Gastrocnemius medialis (tissue), 4 donors: ENCODE measurements around the gene ERC1. TPM values are rescaled to one million over a fixed set of nuclear protein-coding genes. Genes with fewer than 3 reads are reported as not detected.

ENCODE experiments used
- ATAC-seq, 2 donors: fragments of 150-250 bp; one replicate each; pipeline ENCODE4 v1.9.1; 2016
- DNase-seq, 2 donors: peaks; one replicate each; pipeline ENCODE4 v3.0.0-alpha.2; 2019
- H3K27ac ChIP-seq, 4 donors: fragments of 200-600 bp; sonication (generic); 1 replicate in 1 of 4; 2 replicates in 3 of 4; pipeline ENCODE4 v1.5.1; 2016 to 2018; ENCODE audit warnings: mild to moderate bottlenecking in 2 of 4, moderate library complexity in 1 of 4
- H3K27me3 ChIP-seq, 3 donors: fragments of 200-600 bp; sonication (generic) in 2 of 3; 1 replicate in 1 of 3; 2 replicates in 2 of 3; pipeline versions ENCODE4 v1.5.1 to v1.6.0; 2016 to 2019; ENCODE audit warnings: mild to moderate bottlenecking in 1 of 3, moderate library complexity in 1 of 3
- H3K36me3 ChIP-seq, 2 donors: fragments of 200-600 bp; sonication (generic) in 1 of 2; one replicate each; pipeline ENCODE4 v1.5.1; 2017 to 2018
- H3K4me1 ChIP-seq, 2 donors: fragments of 200-600 bp; sonication (generic) in 1 of 2; one replicate each; pipeline ENCODE4 v1.5.1; 2016 to 2017; ENCODE audit warnings: mild to moderate bottlenecking in 2 of 2
- H3K4me3 ChIP-seq, 4 donors: fragments of 200-600 bp; sonication (generic) in 3 of 4; 1 replicate in 1 of 4; 2 replicates in 3 of 4; pipeline ENCODE4 v1.5.1; 2016 to 2019; ENCODE audit warnings: mild to moderate bottlenecking in 2 of 4
- H3K9me3 ChIP-seq, 3 donors: fragments of 200-600 bp; sonication (generic) in 2 of 3; 1 replicate in 1 of 3; 2 replicates in 2 of 3; pipeline ENCODE4 v1.5.1; 2016 to 2019
- POLR2A ChIP-seq, 2 donors: fragments of 450-650 bp; IDR thresholded peaks; one replicate each; pipeline ENCODE4 v1.6.1; 2017; ENCODE audit warnings: antibody characterized with exemption in 2 of 2, mild to moderate bottlenecking in 2 of 2, moderate library complexity in 2 of 2
- in situ Hi-C, 4 donors: fragments of 200-750 bp; cut with MboI; loops; one replicate each; pipeline versions ENCODE4 v1.15.0 to v1.8.0; 2017; ENCODE audit warnings: low sequenced_read_pairs in 4 of 4
- intact Hi-C: fragments of 100-400 bp; cut with DNase I; formaldehyde crosslinking; loops from one replicate; pipeline ENCODE4 v1.15.1; 2023; ENCODE audit warnings: low total_unique reads
- total RNA-seq, 4 donors: library from RNA; depleted of rRNA; stranded (reverse); fragments of >200 nt; gene quantifications; one replicate each; pipeline versions ENCODE4 v1.1.0 to v1.2.3, GENCODE V29; 2016
- TF ChIP-seq, protein P1 (sequence below), 5 experiments: fragments of 450-650 bp in 3 of 5; fragments of 200-600 bp in 2 of 5; sonication (generic) in 2 of 5; IDR thresholded peaks in 4 of 5; conservative IDR thresholded peaks in 1 of 5; 1 replicate in 4 of 5; 2 replicates in 1 of 5; pipeline ENCODE4 v1.5.1; 2016 to 2019; ENCODE audit warnings: antibody characterized with exemption in 5 of 5, mild to moderate bottlenecking in 3 of 5, moderate library complexity in 3 of 5

ERC1 gene
- total RNA-seq, 4 donors from 2014 or later: 20.3 to 39.1 (median 23.5) TPM

DNA sequence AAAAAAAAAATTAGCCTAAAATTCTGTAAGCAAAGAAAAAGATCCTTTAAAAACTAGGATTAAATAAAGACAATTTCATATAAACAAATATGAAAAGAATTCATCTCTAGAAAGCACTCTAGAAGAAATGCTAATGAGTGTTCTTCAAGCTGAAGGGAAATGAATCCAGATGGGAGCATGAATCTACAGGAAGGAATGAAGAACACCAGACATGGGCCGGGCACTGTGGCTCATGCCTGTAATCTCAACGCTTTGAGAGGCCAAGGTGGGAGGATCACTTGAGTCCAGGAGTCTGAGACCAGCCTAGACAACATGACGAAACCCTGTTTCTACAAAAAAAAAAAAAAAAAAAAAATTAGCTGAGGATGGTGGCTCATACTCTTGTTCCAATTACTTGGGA lies 306.2 kb downstream of the ERC1 start:
- Histone ChIP-seq H3K9me3 (no peaks in the 10 kb centered on the region), H3K27ac (no peak overlapping the region), H3K36me3 (peaks cover 0 to 7% of the 10 kb centered on the region in 2 donors), H3K27me3 (no peaks in the 10 kb centered on the region), H3K4me1 (no peaks in the 10 kb centered on the region), H3K4me3 (no peak overlapping the region)
- intact Hi-C loops: no loop called here
- ATAC-seq (no peak), DNase-seq (no peak)
- TF ChIP-seq, protein P1, sequence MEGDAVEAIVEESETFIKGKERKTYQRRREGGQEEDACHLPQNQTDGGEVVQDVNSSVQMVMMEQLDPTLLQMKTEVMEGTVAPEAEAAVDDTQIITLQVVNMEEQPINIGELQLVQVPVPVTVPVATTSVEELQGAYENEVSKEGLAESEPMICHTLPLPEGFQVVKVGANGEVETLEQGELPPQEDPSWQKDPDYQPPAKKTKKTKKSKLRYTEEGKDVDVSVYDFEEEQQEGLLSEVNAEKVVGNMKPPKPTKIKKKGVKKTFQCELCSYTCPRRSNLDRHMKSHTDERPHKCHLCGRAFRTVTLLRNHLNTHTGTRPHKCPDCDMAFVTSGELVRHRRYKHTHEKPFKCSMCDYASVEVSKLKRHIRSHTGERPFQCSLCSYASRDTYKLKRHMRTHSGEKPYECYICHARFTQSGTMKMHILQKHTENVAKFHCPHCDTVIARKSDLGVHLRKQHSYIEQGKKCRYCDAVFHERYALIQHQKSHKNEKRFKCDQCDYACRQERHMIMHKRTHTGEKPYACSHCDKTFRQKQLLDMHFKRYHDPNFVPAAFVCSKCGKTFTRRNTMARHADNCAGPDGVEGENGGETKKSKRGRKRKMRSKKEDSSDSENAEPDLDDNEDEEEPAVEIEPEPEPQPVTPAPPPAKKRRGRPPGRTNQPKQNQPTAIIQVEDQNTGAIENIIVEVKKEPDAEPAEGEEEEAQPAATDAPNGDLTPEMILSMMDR (IDR thresholded peaks at IDR 0.05 in 4 of 5, conservative IDR thresholded peaks at IDR 0.05 in 1 of 5): no peak
- TF ChIP-seq POLR2A (IDR thresholded peaks at IDR 0.05): no peak
- in situ Hi-C loops: loop anchor here in 1 of 4 donors (25.0 kb wide), 1 partner anchor 290 kb away; the partner anchor contains the start of gene FBXL14

GRCh38 chr12:1297639-1298175 lies 306.7 kb downstream of the ERC1 start:
- intact Hi-C loops: no loop called here
- in situ Hi-C loops: loop anchor here in 1 of 4 donors (25.0 kb wide), 1 partner anchor 290 kb away; the partner anchor contains the start of gene FBXL14

GRCh38 chr12:1300460-1300859 lies 309.4 kb downstream of the ERC1 start:
- DNase-seq (no peak), ATAC-seq (no peak)
- H3K4me1 ChIP-seq: no peaks in the 10 kb centered on the region
- peaks cover 0 to 7% of the 10 kb centered on the region in 2 donors for H3K36me3 ChIP-seq
- intact Hi-C loops: no loop called here
- in situ Hi-C loops: no loop called here
- no peaks in the 10 kb centered on the region for H3K9me3 ChIP-seq
- TF ChIP-seq, protein P1 (IDR thresholded peaks at IDR 0.05 in 4 of 5, conservative IDR thresholded peaks at IDR 0.05 in 1 of 5): no peak
- no peak for TF ChIP-seq POLR2A (IDR thresholded peaks at IDR 0.05)
- no peaks in the 10 kb centered on the region for H3K27me3 ChIP-seq
- H3K27ac ChIP-seq: no peak overlapping the region
- no peak overlapping the region for H3K4me3 ChIP-seq

More at GRCh38 chr12:1297639-1298175, 306.7 kb downstream of the ERC1 start:
- TF ChIP-seq, protein P1 (IDR thresholded peaks at IDR 0.05 in 4 of 5, conservative IDR thresholded peaks at IDR 0.05 in 1 of 5): no peak
- TF ChIP-seq POLR2A (IDR thresholded peaks at IDR 0.05): no peak
- Histone ChIP-seq H3K27ac (no peak overlapping the region), H3K9me3 (no peaks in the 10 kb centered on the region), H3K4me3 (no peak overlapping the region), H3K4me1 (no peaks in the 10 kb centered on the region), H3K27me3 (no peaks in the 10 kb centered on the region), H3K36me3 (peaks cover 0 to 7% of the 10 kb centered on the region in 2 donors)
- DNase-seq (no peak), ATAC-seq (no peak)

- in situ Hi-C loops: no loop called here
- Histone ChIP-seq H3K4me1 (peaks cover 0 to 6% of the 10 kb centered on the region in 2 donors), H3K27me3 (no peaks in the 10 kb centered on the region), H3K9me3 (no peaks in the 10 kb centered on the region), H3K36me3 (peaks cover 0 to 7% of the 10 kb centered on the region in 2 donors), H3K27ac (no peak overlapping the region), H3K4me3 (no peak overlapping the region)
- DNase-seq: no peak
- intact Hi-C loops: no loop called here
- ATAC-seq: no peak
- TF ChIP-seq POLR2A (IDR thresholded peaks at IDR 0.05): no peak
- TF ChIP-seq, protein P1 (IDR thresholded peaks at IDR 0.05 in 4 of 5, conservative IDR thresholded peaks at IDR 0.05 in 1 of 5): no peak
These were observed 311.3 kb downstream of the ERC1 start for GRCh38 chr12:1302201-1302870.
